ENCODE measurements around the gene BTNL3.

BTNL3 gene

GRCh38 chr5:181050016-181050415, 61.4 kb downstream of the BTNL3 start:
- no peak for DNase-seq

GRCh38 chr5:181051841-181052671, 63.4 kb downstream of the BTNL3 start:
- no peak for DNase-seq

- DNase-seq = no peak
These were observed 64.2 kb downstream of the BTNL3 start for GRCh38 chr5:181052672-181053487.

- no peak for DNase-seq
These were observed 65.0 kb downstream of the BTNL3 start for GRCh38 chr5:181053488-181054121.

- no peak for DNase-seq
These were observed 65.5 kb downstream of the BTNL3 start for GRCh38 chr5:181054138-181054537.

- DNase-seq = no peak
These were observed 66.3 kb downstream of the BTNL3 start for GRCh38 chr5:181054871-181055459.

All from GOT3 (cell line).